ENCODE data around the gene CCDC70.

The CCDC70 gene

DNA sequence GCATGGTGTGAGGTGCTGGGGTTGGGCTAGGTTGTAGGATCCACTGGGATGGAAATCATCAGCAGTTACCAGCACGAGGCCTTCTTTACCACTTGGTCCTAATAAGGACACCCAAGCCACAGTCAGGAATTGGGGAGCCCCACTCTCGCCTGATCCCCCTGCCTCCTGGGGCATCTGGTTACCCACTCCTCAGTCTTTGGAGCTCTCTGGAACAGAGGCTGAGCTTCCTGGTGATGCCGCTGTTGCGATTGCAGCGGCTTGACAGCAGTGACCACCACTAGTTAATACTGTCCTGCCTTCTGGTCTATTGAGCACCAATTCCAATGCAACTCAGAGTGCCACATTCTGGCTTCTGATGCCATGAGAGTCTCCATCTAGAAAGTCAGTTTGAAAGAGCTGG, 30.2 kb upstream of the CCDC70 start:
- no peak for DNase-seq

DNA sequence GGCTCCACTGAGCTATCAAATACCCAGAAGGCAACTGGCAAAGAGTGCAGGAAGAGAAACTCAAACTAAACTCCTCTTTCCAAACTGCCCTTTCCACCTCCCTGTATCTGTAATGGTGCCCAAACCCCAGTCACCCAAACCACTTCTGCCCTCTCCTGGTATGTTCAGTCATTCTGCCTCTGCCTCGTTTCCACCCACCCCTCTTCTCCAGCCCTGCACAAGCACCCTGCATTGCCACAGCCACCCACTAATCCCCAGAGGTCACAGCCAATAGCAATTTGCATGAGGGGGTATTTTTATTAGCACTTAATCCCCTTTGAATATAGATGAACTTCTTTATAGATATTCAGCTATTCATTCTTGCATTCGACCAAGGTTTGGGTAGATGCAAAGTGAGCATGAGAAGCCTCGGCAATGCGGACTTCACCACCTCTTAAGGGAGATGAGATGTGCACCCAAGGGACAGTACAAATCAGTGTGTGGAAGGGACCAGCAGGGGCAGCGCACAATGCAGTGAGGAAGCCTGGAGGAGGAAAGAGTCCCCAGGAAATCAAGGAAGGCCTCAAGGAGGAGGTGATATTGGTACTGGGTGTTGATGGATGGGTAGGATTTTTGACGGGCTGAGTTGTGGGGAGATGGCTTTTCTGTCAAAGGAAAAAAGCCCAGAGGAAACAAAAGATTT, 29.2 kb upstream of the CCDC70 start:
- no peak for DNase-seq

GRCh38 chr13:51833980-51834379, 27.8 kb upstream of the CCDC70 start:
- no peak for DNase-seq

- DNase-seq, result no peak
These were observed 27.1 kb upstream of the CCDC70 start for GRCh38 chr13:51834581-51835171.

- DNase-seq, result no peak
These were observed 24.8 kb upstream of the CCDC70 start for GRCh38 chr13:51837016-51837415.

GRCh38 chr13:51838240-51838846, 23.4 kb upstream of the CCDC70 start:
- DNase-seq, result no peak

DNA sequence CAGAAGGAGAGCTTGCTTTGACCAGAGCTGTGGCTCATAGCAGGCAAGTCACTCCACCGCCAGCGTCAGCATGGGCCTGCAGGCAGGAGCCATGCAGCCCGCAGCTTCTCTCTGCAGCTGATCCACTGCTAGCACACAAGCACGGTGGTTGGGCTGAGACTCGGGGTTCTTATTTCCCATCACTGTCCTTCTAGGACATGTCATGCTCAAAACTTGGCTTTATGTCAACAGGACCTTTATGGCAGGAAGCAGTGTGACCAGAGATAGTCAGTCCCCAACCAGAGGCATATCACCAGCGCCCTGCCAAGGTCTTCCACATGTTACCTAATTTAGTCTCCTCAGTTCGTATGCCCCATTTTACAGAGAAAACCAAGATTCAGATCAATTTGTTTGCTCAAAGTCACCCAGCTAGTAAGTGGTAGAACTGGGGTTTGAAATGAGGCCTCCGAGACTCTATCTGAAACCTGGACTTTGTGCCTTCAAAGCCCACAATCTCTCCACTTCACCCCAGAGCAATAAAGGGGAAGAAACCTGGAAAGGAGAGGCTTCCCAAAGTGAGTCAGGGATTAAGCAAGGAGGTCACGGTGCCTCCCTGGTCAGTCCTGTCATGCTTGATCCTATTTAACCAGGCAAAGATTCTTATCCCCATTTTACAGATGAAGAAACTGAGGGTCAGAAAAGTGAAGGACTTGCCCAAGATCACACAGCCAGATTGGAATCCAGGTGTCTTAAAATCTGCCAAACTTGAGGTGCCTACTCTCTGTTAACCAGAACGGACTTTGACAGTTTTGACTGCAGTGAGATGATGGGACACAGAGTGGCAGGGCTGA, 21.8 kb upstream of the CCDC70 start:
- DNase-seq, result no peak

DNA sequence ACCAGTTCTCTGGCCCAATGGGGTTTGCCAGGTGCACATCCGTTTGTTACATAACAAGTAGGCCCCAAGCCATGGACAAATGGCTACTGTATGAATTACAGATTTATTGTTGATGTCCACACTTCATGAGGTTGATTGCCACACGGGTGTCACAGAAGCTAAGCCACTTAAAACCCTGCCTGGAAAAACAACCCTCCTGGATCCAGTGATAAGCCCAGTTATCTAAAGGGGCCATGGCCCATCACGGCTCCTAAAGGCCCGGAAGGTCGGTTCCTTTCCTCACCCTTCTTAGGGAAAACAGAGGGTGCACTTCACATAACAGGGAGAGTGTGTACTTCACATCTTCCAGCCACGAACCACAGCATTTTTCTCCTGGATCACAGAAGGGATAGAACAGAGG, 20.9 kb upstream of the CCDC70 start:
- DNase-seq, result no peak

DNA sequence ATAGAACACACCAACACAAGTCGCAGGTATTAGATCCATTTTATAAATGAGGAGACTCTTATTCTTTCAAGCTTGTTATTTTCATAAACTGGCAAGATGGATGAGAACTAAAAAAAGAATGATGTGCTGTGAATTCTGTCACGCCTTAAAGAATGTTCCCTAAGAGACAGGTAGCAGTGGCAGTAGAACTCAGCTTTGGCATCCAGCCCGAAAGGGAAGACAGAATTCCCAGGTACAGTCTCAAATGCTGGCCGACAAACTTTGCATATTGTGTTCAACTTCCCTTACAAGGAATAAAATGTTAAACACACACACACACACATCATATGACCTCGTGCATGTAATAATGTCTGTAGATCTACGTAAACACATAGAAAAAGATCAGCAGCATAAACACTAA, 20.0 kb upstream of the CCDC70 start:
- no peak for DNase-seq

DNA sequence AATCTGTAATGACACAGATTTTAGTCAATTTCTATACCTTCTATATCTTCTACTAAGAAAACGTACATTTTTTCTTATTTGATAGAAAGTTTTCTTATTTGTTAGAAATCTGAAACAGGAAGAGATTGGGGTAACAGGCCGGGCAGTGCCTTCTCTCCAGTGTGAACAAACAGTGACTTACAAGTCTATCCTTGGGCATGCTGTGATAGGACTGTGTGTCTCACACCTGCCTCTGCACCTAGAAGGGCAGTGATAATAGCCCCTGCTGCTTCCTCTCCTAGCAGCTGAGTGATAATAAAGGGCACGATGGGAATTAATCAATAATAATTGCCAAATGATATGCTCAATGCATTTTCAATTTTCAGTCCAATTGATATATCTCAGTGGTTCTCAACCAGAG, 18.2 kb upstream of the CCDC70 start:
- DNase-seq, result no peak

DNA sequence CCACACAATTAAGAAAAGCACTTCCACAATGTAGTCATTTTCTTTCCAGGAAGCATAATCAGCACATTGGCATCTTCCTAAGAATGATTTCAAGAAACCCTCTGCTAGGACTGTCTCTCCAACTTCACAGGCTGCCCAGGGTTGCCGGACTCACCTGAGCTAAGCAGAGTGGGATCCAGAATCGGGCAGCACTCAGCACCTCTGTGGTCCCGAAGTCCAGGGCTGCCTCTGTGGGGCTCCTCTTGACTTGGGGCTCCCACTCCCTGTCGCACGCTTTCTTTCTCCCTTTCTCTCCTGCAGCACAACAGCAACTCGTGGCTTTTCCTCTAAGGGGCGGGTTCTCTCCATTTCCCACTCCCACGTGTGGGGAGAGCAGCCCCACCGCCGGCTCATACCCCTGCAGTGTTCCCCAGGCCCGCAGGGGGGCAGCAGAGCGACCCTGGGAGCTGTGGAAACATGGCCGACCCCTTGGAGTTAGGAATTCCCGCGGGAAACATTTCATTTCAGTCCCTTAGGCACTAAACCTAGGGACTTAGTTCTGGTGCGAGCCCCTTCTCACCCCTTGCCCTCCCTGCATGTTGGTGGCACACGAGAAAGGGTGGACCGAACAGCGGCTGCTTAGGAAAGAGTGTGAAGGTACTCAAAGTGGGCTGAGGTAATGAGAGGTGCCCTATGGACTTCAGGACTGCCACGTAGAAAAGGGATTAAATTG, 16.8 kb upstream of the CCDC70 start, which contains the start of gene TMEM272:
TMEM272 (minus strand) TSS at position 316 of the 712 bp plus-strand sequence. CDS start 6,647 bp downstream, outside the sequence.
- DNase-seq, result peak; percentile 16

- DNase-seq, result no peak
These were observed 16.0 kb upstream of the CCDC70 start for GRCh38 chr13:51845574-51846318.

GRCh38 chr13:51846756-51847155, 15.0 kb upstream of the CCDC70 start:
- DNase-seq, result no peak

- DNase-seq, result no peak
These were observed 13.1 kb upstream of the CCDC70 start for GRCh38 chr13:51848674-51849073.

GRCh38 chr13:51849145-51850101, 12.3 kb upstream of the CCDC70 start:
- DNase-seq, result peak; percentile 39

- DNase-seq, result no peak
These were observed 5.6 kb upstream of the CCDC70 start for GRCh38 chr13:51856027-51856736.

- DNase-seq, result no peak
These were observed 4.8 kb upstream of the CCDC70 start for GRCh38 chr13:51856998-51857397.

- no peak for DNase-seq
These were observed 3.1 kb upstream of the CCDC70 start for GRCh38 chr13:51858433-51859247.

- no peak for DNase-seq
These were observed 1.2 kb downstream of the CCDC70 start for GRCh38 chr13:51862957-51863356.
